ENCODE measurements around the gene SFT2D2. TPM values are rescaled to one million over a fixed set of nuclear protein-coding genes. Genes with fewer than 3 reads are reported as not detected.
"Not testable (repeated sequence)": the region's sequence is repeated elsewhere in the genome, so short reads cannot be mapped to it uniquely, and the experiment has no call there.

The SFT2D2 gene
- total RNA-seq, 2 experiments from 2014 or later: 56.8 to 58.4 TPM

- DNase-seq (no peak), ATAC-seq (ENCODE audit: low read depth) (no peak)
- Mint-ChIP-seq H3K36me3 (peaks cover 38% of the 10 kb centered on the region), H3K4me1 (no peaks in the 10 kb centered on the region), H3K27me3 (no peaks in the 10 kb centered on the region), H3K27ac (no peak overlapping the region), H3K4me3 (no peak overlapping the region), H3K9me3 (peaks cover 7% of the 10 kb centered on the region)
- POLR2A ChIA-PET: no interaction called here
Observed at GRCh38 chr1:168206111-168206510, 19.7 kb upstream of the SFT2D2 start.

GRCh38 chr1:168207673-168208072 lies 18.1 kb upstream of the SFT2D2 start:
- Mint-ChIP-seq H3K9me3 (peaks cover 12% of the 10 kb centered on the region), H3K36me3 (peaks cover 28% of the 10 kb centered on the region)
- POLR2A ChIA-PET; H3K4me3 Mint-ChIP-seq; H3K27me3 Mint-ChIP-seq; ATAC-seq (ENCODE audit: low read depth); DNase-seq; H3K4me1 Mint-ChIP-seq; H3K27ac Mint-ChIP-seq: not testable (repeated sequence)

- peaks cover 4% of the 10 kb centered on the region for H3K27me3 Mint-ChIP-seq
- H3K4me1 Mint-ChIP-seq: peaks cover 5% of the 10 kb centered on the region
- POLR2A ChIA-PET: no interaction called here
- H3K27ac Mint-ChIP-seq: no peak overlapping the region
- H3K4me3 Mint-ChIP-seq: no peak overlapping the region
- DNase-seq: no peak
- peaks cover 17% of the 10 kb centered on the region for H3K9me3 Mint-ChIP-seq
- peaks cover 11% of the 10 kb centered on the region for H3K36me3 Mint-ChIP-seq
- ATAC-seq (ENCODE audit: low read depth): no peak
Observed at GRCh38 chr1:168210312-168210711, 15.5 kb upstream of the SFT2D2 start.

GRCh38 chr1:168213349-168213748 lies 12.5 kb upstream of the SFT2D2 start:
- H3K27ac Mint-ChIP-seq: no peak overlapping the region
- H3K4me1 Mint-ChIP-seq: peaks cover 5% of the 10 kb centered on the region
- H3K4me3 Mint-ChIP-seq: no peak overlapping the region
- POLR2A ChIA-PET: no interaction called here
- DNase-seq (no peak), ATAC-seq (ENCODE audit: low read depth) (no peak)
- H3K9me3 Mint-ChIP-seq: peaks cover 17% of the 10 kb centered on the region
- peaks cover 4% of the 10 kb centered on the region for H3K27me3 Mint-ChIP-seq
- peaks cover 10% of the 10 kb centered on the region for H3K36me3 Mint-ChIP-seq

- ATAC-seq (ENCODE audit: low read depth): no peak
- DNase-seq: no peak
- Mint-ChIP-seq H3K27ac (no peak overlapping the region), H3K27me3 (peaks cover 7% of the 10 kb centered on the region), H3K9me3 (peaks cover 11% of the 10 kb centered on the region), H3K4me3 (no peak overlapping the region), H3K36me3 (peaks cover 2% of the 10 kb centered on the region), H3K4me1 (peaks cover 6% of the 10 kb centered on the region)
- POLR2A ChIA-PET: no interaction called here
Observed at GRCh38 chr1:168216171-168216570, 9.6 kb upstream of the SFT2D2 start.

GRCh38 chr1:168217664-168218063 lies 8.1 kb upstream of the SFT2D2 start:
- Mint-ChIP-seq H3K4me3 (no peak overlapping the region), H3K4me1 (peaks cover 1% of the 10 kb centered on the region), H3K27ac (no peak overlapping the region), H3K36me3 (peaks cover 2% of the 10 kb centered on the region), H3K9me3 (peaks cover 5% of the 10 kb centered on the region), H3K27me3 (peaks cover 7% of the 10 kb centered on the region)
- POLR2A ChIA-PET: no interaction called here
- ATAC-seq (ENCODE audit: low read depth) (no peak), DNase-seq (no peak)

GRCh38 chr1:168218658-168219057 lies 7.1 kb upstream of the SFT2D2 start:
- no peak overlapping the region for H3K4me3 Mint-ChIP-seq
- DNase-seq: no peak

GRCh38 chr1:168220470-168220871 lies 5.3 kb upstream of the SFT2D2 start:
- ATAC-seq (ENCODE audit: low read depth): no peak
- POLR2A ChIA-PET: no interaction called here
- H3K4me3 Mint-ChIP-seq: no peak overlapping the region
- no peak overlapping the region for H3K27ac Mint-ChIP-seq
- peaks cover 7% of the 10 kb centered on the region for H3K27me3 Mint-ChIP-seq
- H3K36me3 Mint-ChIP-seq: peaks cover 2% of the 10 kb centered on the region
- no peaks in the 10 kb centered on the region for H3K9me3 Mint-ChIP-seq
- DNase-seq: no peak
- peaks cover 14% of the 10 kb centered on the region for H3K4me1 Mint-ChIP-seq

More at GRCh38 chr1:168218658-168219057, 7.1 kb upstream of the SFT2D2 start:
- POLR2A ChIA-PET: no interaction called here
- Mint-ChIP-seq H3K4me1 (peaks cover 1% of the 10 kb centered on the region), H3K27ac (no peak overlapping the region), H3K27me3 (peaks cover 10% of the 10 kb centered on the region), H3K9me3 (no peaks in the 10 kb centered on the region), H3K36me3 (peaks cover 2% of the 10 kb centered on the region)
- no peak for ATAC-seq (ENCODE audit: low read depth)

- DNase-seq (no peak), ATAC-seq (ENCODE audit: low read depth) (no peak)
- H3K4me1 Mint-ChIP-seq: peaks cover 14% of the 10 kb centered on the region
- no peak overlapping the region for H3K27ac Mint-ChIP-seq
- H3K9me3 Mint-ChIP-seq: no peaks in the 10 kb centered on the region
- POLR2A ChIA-PET: no interaction called here
- peaks cover 2% of the 10 kb centered on the region for H3K36me3 Mint-ChIP-seq
- H3K27me3 Mint-ChIP-seq: peaks cover 7% of the 10 kb centered on the region
- no peak overlapping the region for H3K4me3 Mint-ChIP-seq
Observed at GRCh38 chr1:168221275-168221674, 4.5 kb upstream of the SFT2D2 start.

GRCh38 chr1:168223261-168223660 lies 2.5 kb upstream of the SFT2D2 start:
- ATAC-seq (ENCODE audit: low read depth): no peak
- Mint-ChIP-seq H3K36me3 (peaks cover 10% of the 10 kb centered on the region), H3K27me3 (peaks cover 7% of the 10 kb centered on the region), H3K9me3 (no peaks in the 10 kb centered on the region), H3K27ac (no peak overlapping the region), H3K4me3 (no peak overlapping the region), H3K4me1 (peaks cover 28% of the 10 kb centered on the region)
- POLR2A ChIA-PET: no interaction called here
- no peak for DNase-seq

GRCh38 chr1:168223681-168224540 lies 1.9 kb upstream of the SFT2D2 start:
- Mint-ChIP-seq H3K4me3 (no peak overlapping the region), H3K9me3 (no peaks in the 10 kb centered on the region), H3K4me1 (peaks cover 33% of the 10 kb centered on the region), H3K27ac (no peak overlapping the region), H3K27me3 (peaks cover 7% of the 10 kb centered on the region), H3K36me3 (peaks cover 11% of the 10 kb centered on the region)
- ATAC-seq (ENCODE audit: low read depth) (no peak), DNase-seq (no peak)
- POLR2A ChIA-PET: no interaction called here

- peaks cover 44% of the 10 kb centered on the region for H3K4me1 Mint-ChIP-seq
- peak overlapping the region; percentile 99 for H3K4me3 Mint-ChIP-seq
- no peak for ATAC-seq (ENCODE audit: low read depth)
- H3K27ac Mint-ChIP-seq: peak overlapping the region; percentile 52
- peaks cover 21% of the 10 kb centered on the region for H3K36me3 Mint-ChIP-seq
- H3K27me3 Mint-ChIP-seq: peaks cover 7% of the 10 kb centered on the region
- no peaks in the 10 kb centered on the region for H3K9me3 Mint-ChIP-seq
- POLR2A ChIA-PET: interaction anchor here (0.7 to 2.3 kb wide), 4 partner anchors 13 to 289 kb away, joined by 3 to 9 read pairs (median 6); partner anchors contain the start of gene DCAF6
- DNase-seq: no peak
Observed at GRCh38 chr1:168224991-168225390, 813 bp upstream of the SFT2D2 start.

GRCh38 chr1:168227620-168228019 lies 1.8 kb downstream of the SFT2D2 start:
- DNase-seq (no peak), ATAC-seq (ENCODE audit: low read depth) (no peak)
- Mint-ChIP-seq H3K36me3 (peaks cover 26% of the 10 kb centered on the region), H3K9me3 (no peaks in the 10 kb centered on the region), H3K27me3 (peaks cover 4% of the 10 kb centered on the region), H3K4me1 (peaks cover 42% of the 10 kb centered on the region), H3K4me3 (peak overlapping the region; percentile 99), H3K27ac (peak overlapping the region; percentile 96)
- POLR2A ChIA-PET: no interaction called here

- peaks cover 36% of the 10 kb centered on the region for H3K36me3 Mint-ChIP-seq
- no peak overlapping the region for H3K4me3 Mint-ChIP-seq
- DNase-seq: no peak
- no peak for ATAC-seq (ENCODE audit: low read depth)
- POLR2A ChIA-PET: no interaction called here
- H3K27me3 Mint-ChIP-seq: no peaks in the 10 kb centered on the region
- H3K4me1 Mint-ChIP-seq: peaks cover 37% of the 10 kb centered on the region
- no peak overlapping the region for H3K27ac Mint-ChIP-seq
- no peaks in the 10 kb centered on the region for H3K9me3 Mint-ChIP-seq
Observed at GRCh38 chr1:168229893-168230292, 4.1 kb downstream of the SFT2D2 start.
